H1 (cell line): ENCODE data around the gene CEP57L1. TPM values are rescaled to one million over a fixed set of nuclear protein-coding genes. Genes with fewer than 3 reads are reported as not detected.
A peak's percentile ranks its signal among the peaks of the same experiment; 100 is the strongest.

Experiments
- CTCF ChIA-PET: fragments of 300-600 bp; sonication (Branson Sonifier 250); formaldehyde crosslinking; loops from one replicate; lab custom pipeline; 2021; ENCODE audit not compliant: partially characterized antibody; lab: Charles Lee
- POLR2A ChIA-PET: fragments of 300-600 bp; sonication (Branson Sonifier 250); formaldehyde crosslinking; loops from one replicate; lab custom pipeline; 2021; ENCODE audit warnings: inconsistent platforms; ENCODE audit not compliant: partially characterized antibody; lab: Charles Lee
- DNase-seq, 2 experiments: peaks; one replicate each; pipeline versions ENCODE4 v3.0.0 to v3.0.0-alpha.2; 2010 to 2022; ENCODE audit warnings: low spot score in 2 of 2, low read depth in 1 of 2, mixed read lengths in 1 of 2
- FAIRE-seq: peaks from 2 replicates; lab custom pipeline; 2011; peaks lifted over from hg19 to GRCh38; lab: Jason Lieb, UNC
- H2AFZ ChIP-seq: 2 replicates; pipeline ENCODE4 v1.8.1; 2012; ENCODE audit warnings: low read length, inconsistent platforms
- H2AK5ac ChIP-seq: 2 replicates; pipeline ENCODE4 v1.6.1; 2013; ENCODE audit warnings: low read depth, low read length
- H2BK120ac ChIP-seq: replicated peaks from 2 replicates; pipeline ENCODE3; 2013; ENCODE audit warnings: low read depth, low read length, inconsistent platforms
- H2BK12ac ChIP-seq: 2 replicates; pipeline ENCODE4 v1.6.1; 2013; ENCODE audit warnings: low read depth, low read length
- H2BK15ac ChIP-seq: 2 replicates; pipeline ENCODE4 v1.6.1; 2013; ENCODE audit warnings: low read length
- H2BK20ac ChIP-seq: 2 replicates; pipeline ENCODE4 v1.6.1; 2013; ENCODE audit warnings: low read length
- H2BK5ac ChIP-seq: 2 replicates; pipeline ENCODE4 v1.6.1; 2013; ENCODE audit warnings: low read depth, low read length
- H3K14ac ChIP-seq: 2 replicates; pipeline ENCODE4 v1.6.1; 2013; ENCODE audit warnings: inconsistent platforms; ENCODE audit not compliant: insufficient read length
- H3K18ac ChIP-seq: 2 replicates; pipeline ENCODE4 v1.6.1; 2013; ENCODE audit warnings: low read length; ENCODE audit errors: extremely low read depth
- H3K23ac ChIP-seq: 2 replicates; pipeline ENCODE4 v1.6.1; 2013; ENCODE audit warnings: inconsistent platforms; ENCODE audit not compliant: insufficient read length
- H3K23me2 ChIP-seq: 2 replicates; pipeline ENCODE4 v1.6.1; 2013; ENCODE audit warnings: low read depth, low read length
- H3K27ac ChIP-seq: 2 replicates; pipeline ENCODE4 v1.6.1; 2011; ENCODE audit warnings: low read depth, low read length, inconsistent platforms
- H3K27me3 ChIP-seq, 4 experiments: replicated peaks in 1 of 4; 1 replicate in 1 of 4; 2 replicates in 3 of 4; pipeline versions ENCODE4 v1.6.1 to v1.8.1; 2011 to 2013; ENCODE audit warnings: low read length in 3 of 4, mild to moderate bottlenecking in 3 of 4, inconsistent platforms in 2 of 4, mixed read lengths in 2 of 4, moderate library complexity in 1 of 4; ENCODE audit not compliant: control insufficient read depth in 3 of 4, insufficient read depth in 3 of 4; ENCODE audit errors: extremely low read depth in 1 of 4
- H3K36me3 ChIP-seq, 4 experiments: 2 replicates each; pipeline versions ENCODE4 v1.6.1 to v1.8.1; 2011 to 2013; ENCODE audit warnings: mild to moderate bottlenecking in 4 of 4, low read length in 3 of 4, moderate library complexity in 2 of 4, control low read depth in 1 of 4, inconsistent platforms in 1 of 4; ENCODE audit not compliant: insufficient read depth in 4 of 4, control insufficient read depth in 2 of 4
- H3K4ac ChIP-seq: replicated peaks from 2 replicates; pipeline ENCODE3; 2013; ENCODE audit warnings: low read length, low read depth, mixed read lengths, inconsistent platforms; ENCODE audit not compliant: insufficient read length
- H3K4me1 ChIP-seq, 4 experiments: replicated peaks in 1 of 4; 1 replicate in 1 of 4; 2 replicates in 3 of 4; pipeline versions ENCODE4 v1.6.1 to v1.8.1; 2011 to 2013; ENCODE audit warnings: low read length in 3 of 4, inconsistent platforms in 2 of 4, mixed read lengths in 1 of 4; ENCODE audit not compliant: insufficient read depth in 4 of 4, control insufficient read depth in 3 of 4
- H3K4me2 ChIP-seq, 2 experiments: 2 replicates each; pipeline versions ENCODE4 v1.6.1 to v1.8.1; 2011 to 2013; ENCODE audit warnings: low read depth in 2 of 2, low read length in 2 of 2, control low read depth in 1 of 2, inconsistent platforms in 1 of 2, mild to moderate bottlenecking in 1 of 2; ENCODE audit not compliant: insufficient read depth in 1 of 2
- H3K4me3 ChIP-seq, 4 experiments: fragments of 200-600, 300-600 bp in 1 of 4; sonication (generic), shearing (Covaris generic), sonication (Bioruptor Twin) in 1 of 4; 2 replicates each; pipeline versions ENCODE4 v1.5.1 to v1.8.1; 2011 to 2016; ENCODE audit warnings: low read length in 4 of 4, low read depth in 3 of 4, control low read depth in 2 of 4, inconsistent platforms in 2 of 4, mild to moderate bottlenecking in 2 of 4, mixed read lengths in 1 of 4, moderate library complexity in 1 of 4; ENCODE audit not compliant: insufficient read depth in 2 of 4; ENCODE audit errors: extremely low read depth in 1 of 4
- H3K56ac ChIP-seq: replicated peaks from 2 replicates; pipeline ENCODE3; 2013; ENCODE audit warnings: low read depth, mild to moderate bottlenecking, mixed read lengths, low read length, inconsistent platforms; ENCODE audit not compliant: insufficient read length
- H3K79me1 ChIP-seq: 2 replicates; pipeline ENCODE4 v1.6.1; 2013; ENCODE audit warnings: low read depth, low read length, control low read depth
- H3K79me2 ChIP-seq, 2 experiments: 2 replicates each; pipeline versions ENCODE4 v1.6.1 to v1.8.1; 2012 to 2013; ENCODE audit warnings: low read length in 2 of 2, mild to moderate bottlenecking in 2 of 2, inconsistent platforms in 1 of 2; ENCODE audit not compliant: insufficient read depth in 2 of 2, control insufficient read depth in 1 of 2
- H3K9ac ChIP-seq, 4 experiments: replicated peaks in 1 of 4; 1 replicate in 1 of 4; 2 replicates in 3 of 4; pipeline versions ENCODE4 v1.6.1 to v1.8.1; 2011 to 2013; ENCODE audit warnings: low read depth in 3 of 4, low read length in 3 of 4, control low read depth in 2 of 4, mild to moderate bottlenecking in 2 of 4, moderate library complexity in 2 of 4, inconsistent platforms in 1 of 4; ENCODE audit errors: extremely low read depth in 1 of 4
- H3K9me3 ChIP-seq, 2 experiments: 2 replicates each; pipeline versions ENCODE4 v1.6.1 to v1.8.1; 2012 to 2013; ENCODE audit warnings: mild to moderate bottlenecking in 2 of 2, moderate library complexity in 2 of 2, control low read depth in 1 of 2, inconsistent platforms in 1 of 2, low read depth in 1 of 2, low read length in 1 of 2, mixed read lengths in 1 of 2; ENCODE audit not compliant: insufficient read depth in 2 of 2
- H4K20me1 ChIP-seq, 2 experiments: replicated peaks in 1 of 2; 2 replicates each; pipeline versions ENCODE3 to v1.8.1; 2011 to 2013; ENCODE audit warnings: inconsistent platforms in 2 of 2, low read length in 2 of 2, mild to moderate bottlenecking in 1 of 2; ENCODE audit not compliant: insufficient read depth in 2 of 2, control insufficient read depth in 1 of 2
- H4K5ac ChIP-seq: 2 replicates; pipeline ENCODE4 v1.6.1; 2013; ENCODE audit warnings: low read length, low read depth, mixed read lengths, inconsistent platforms; ENCODE audit not compliant: insufficient read length
- H4K8ac ChIP-seq: 2 replicates; pipeline ENCODE4 v1.8.0; 2013; ENCODE audit warnings: mild to moderate bottlenecking, moderate library complexity, low read length, inconsistent platforms; ENCODE audit not compliant: insufficient read depth; ENCODE audit errors: extremely low read depth
- H4K91ac ChIP-seq: replicated peaks from 2 replicates; pipeline ENCODE3; 2013; ENCODE audit warnings: low read length, mixed read lengths, inconsistent platforms; ENCODE audit not compliant: insufficient read length
- KDM1A ChIP-seq: fragments of 200-600, 300-600 bp; sonication (generic); IDR thresholded peaks from 2 replicates; pipeline ENCODE4 v1.7.1; 2016; ENCODE audit warnings: mild to moderate bottlenecking, low read length, borderline replicate concordance
- KDM4A ChIP-seq: IDR thresholded peaks from one replicate; pipeline ENCODE4 v1.7.1; 2012; ENCODE audit warnings: low read depth, mild to moderate bottlenecking, moderate library complexity, low read length, inconsistent platforms; ENCODE audit not compliant: severe bottlenecking
- SIRT6 ChIP-seq: IDR thresholded peaks from one replicate; pipeline ENCODE4 v1.7.1; 2012; ENCODE audit warnings: low read length, inconsistent platforms
- SIX5 ChIP-seq: IDR thresholded peaks from 2 replicates; pipeline ENCODE4 v1.6.1; 2011; ENCODE audit warnings: mild to moderate bottlenecking, low read depth, low read length
- TCF12 ChIP-seq: IDR thresholded peaks from 2 replicates; pipeline ENCODE4 v1.6.1; 2011; ENCODE audit warnings: low read depth, mild to moderate bottlenecking, low read length
- WGBS, 2 experiments: shearing (Covaris generic) in 1 of 2; methylation state at CpG; one replicate each; pipeline versions ENCODE4 v1.1.6 to v1.1.7; 2013 to 2015; ENCODE audit warnings: low lambda C conversion rate in 2 of 2, mixed read lengths in 2 of 2, inconsistent platforms in 1 of 2, low coverage in 1 of 2, missing lambda C conversion rate in 1 of 2; ENCODE audit not compliant: insufficient replicate concordance in 2 of 2, insufficient coverage in 1 of 2, insufficient read length in 1 of 2; ENCODE audit errors: extremely low coverage in 1 of 2, missing lambda C conversion rate in 1 of 2; 5-methylcytosine and 5-hydroxymethylcytosine counted together
- long read RNA-seq, 2 experiments: library from RNA in 1 of 2; library from capped mRNA in 1 of 2; stranded (forward); transcript quantifications; one replicate each; pipeline ENCODE4 v2.0.0, GENCODE V29; 2021; ENCODE audit warnings: inconsistent platforms in 1 of 2
- polyA minus RNA-seq, 3 experiments: library from RNA; depleted of rRNA, polyadenylated mRNA; stranded (reverse); fragments of >200 nt; gene quantifications; 1 replicate in 2 of 3; 2 replicates in 1 of 3; pipeline ENCODE4 v1.2.3, GENCODE V29; 2011
- polyA plus RNA-seq, 7 experiments: library from polyadenylated mRNA; depleted of rRNA in 3 of 7; stranded (reverse) in 5 of 7; unstranded in 2 of 7; fragments of >200 nt in 5 of 7; fragments of 200-250 nt in 2 of 7; gene quantifications; 1 replicate in 5 of 7; 2 replicates in 1 of 7; 4 replicates in 1 of 7; pipeline versions ENCODE4 v1.2.1 to v1.2.3, GENCODE V29; 2011 to 2013; ENCODE audit warnings: missing spikeins in 2 of 7, mixed read lengths in 2 of 7
- total RNA-seq: library from RNA; stranded (reverse); fragmentation: NEBNext Ultra II Directional; extraction: Animal tissue kit (Norgen Biotek cat#: 25700); gene quantifications from 2 replicates; pipeline ENCODE4 v1.2.1, GENCODE V29; 2021
- TF ChIP-seq, protein P1 (sequence below), 3 experiments: IDR thresholded peaks; 1 replicate in 2 of 3; 2 replicates in 1 of 3; pipeline versions ENCODE4 v1.5.1 to v1.6.1; 2011; ENCODE audit warnings: low read length in 3 of 3, mild to moderate bottlenecking in 3 of 3, inconsistent platforms in 2 of 3, low read depth in 1 of 3, moderate library complexity in 1 of 3; ENCODE audit not compliant: insufficient read depth in 1 of 3; ENCODE audit errors: control extremely low read depth in 1 of 3

The CEP57L1 gene
- total RNA-seq (11.5 and 14.3 TPM in 2 replicates), polyA plus RNA-seq (2011; rRNA removed) (3.6 and 3.7 TPM in 2 replicates), polyA minus RNA-seq (2011; rRNA and poly(A)+ RNA removed) (7.2 and 12.9 TPM in 2 replicates)
- 6.4 TPM for polyA plus RNA-seq (2011; cell fraction: cytosol; rRNA removed)
- 7.3 TPM for polyA plus RNA-seq (2011; cell fraction: nucleus; rRNA removed)
- polyA plus RNA-seq (2012, experiment 1 of 2), result 5.6 to 9.2 TPM (median 6.5 TPM) in 4 replicates
- 0.50 TPM for polyA plus RNA-seq (2012, experiment 2 of 2)
- 10.5 TPM for polyA plus RNA-seq (2013, experiment 1 of 2)
- polyA plus RNA-seq (2013, experiment 2 of 2), result 10.4 TPM
- polyA minus RNA-seq (2011; cell fraction: cytosol; rRNA and poly(A)+ RNA removed), result 8.4 TPM
- 20.9 TPM for polyA minus RNA-seq (2011; cell fraction: nucleus; rRNA and poly(A)+ RNA removed)
- long read RNA-seq, experiment 1, partial matches to known transcripts, result 4 of 8 reads
- long read RNA-seq, experiment 1, other reads (novel, unspliced or antisense), result 4 of 8 reads
- long read RNA-seq, experiment 2, partial matches to known transcripts, result 7 of 19 reads
- long read RNA-seq, experiment 2, other reads (novel, unspliced or antisense), result 12 of 19 reads

DNA sequence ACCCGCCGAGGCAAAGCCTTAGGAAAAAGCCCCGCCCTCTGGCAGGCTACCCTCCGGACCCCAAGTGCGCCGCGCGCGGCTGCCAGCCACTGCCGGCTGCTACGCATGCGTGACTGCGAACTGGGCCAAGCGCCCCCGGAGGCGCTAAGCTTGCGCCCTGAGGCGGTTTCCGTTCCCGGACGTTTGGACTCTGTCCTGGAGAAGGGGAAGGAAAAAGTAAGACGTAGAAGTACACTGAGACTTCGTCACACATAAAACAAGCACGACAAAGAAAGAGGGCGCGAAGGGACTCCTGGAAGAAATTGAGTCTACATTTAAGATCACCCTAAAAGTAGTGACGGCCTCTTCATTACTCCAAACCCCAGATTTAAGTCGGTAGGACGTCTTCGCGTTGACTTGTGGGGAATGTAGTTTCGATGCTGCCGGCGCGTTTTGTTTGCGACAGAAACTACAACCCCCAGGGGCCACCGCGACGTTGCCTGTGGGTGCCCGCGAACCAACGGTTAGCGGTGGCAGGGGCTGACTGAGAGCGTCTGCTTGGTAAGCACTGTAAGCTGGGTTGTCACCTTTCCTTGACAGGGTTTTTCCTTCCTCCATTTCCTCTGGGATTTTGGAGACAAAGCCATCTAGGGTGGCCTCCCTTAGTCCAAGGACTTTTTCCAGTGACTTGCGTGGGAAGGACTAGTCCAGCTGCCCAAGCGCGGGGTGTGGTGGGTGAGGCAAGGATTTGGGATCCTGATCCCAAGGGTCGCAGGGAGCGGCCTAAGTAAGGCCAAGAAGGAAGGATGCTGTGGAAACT, at the start of gene CEP57L1:
Gene CEP57L1 (plus strand): TSS at position 472 of the 799 bp plus-strand sequence. CDS start 49,715 bp downstream, outside the sequence.
- peak within 1 kb of the TSS; percentile 100 for H2AFZ ChIP-seq
- CTCF ChIA-PET, result interaction anchor here (1.1 to 1.6 kb wide), 2 partner anchors 22 to 93 kb away, joined by 3 to 6 read pairs; no protein-coding TSS in a partner anchor
- no peak within 1 kb of the TSS for H2BK120ac ChIP-seq
- H3K23ac ChIP-seq, result no peak within 1 kb of the TSS
- H3K79me2 ChIP-seq, result peaks cover 0 to 6% of the 10 kb centered on the region in 2 experiments; a peak in 2 of 4 replicates
- no peak within 1 kb of the TSS for H3K14ac ChIP-seq
- no peaks in the 10 kb centered on the region for H3K36me3 ChIP-seq
- H3K4me1 ChIP-seq, result no peaks in the 10 kb centered on the region
- H3K9me3 ChIP-seq, result no peaks in the 10 kb centered on the region
- FAIRE-seq (peak; percentile 82), DNase-seq (peak; percentile 94 to 98)
- peaks cover 0 to 2% of the 10 kb centered on the region in 2 experiments for H4K20me1 ChIP-seq
- H2BK5ac ChIP-seq, result peak within 1 kb of the TSS; percentile 94; the same call in 1 of the 2 replicates
- H4K8ac ChIP-seq, result peak within 1 kb of the TSS; percentile 88
- H3K79me1 ChIP-seq, result no peaks in the 10 kb centered on the region
- peak within 1 kb of the TSS; percentile 70 to 84 (median 76) for H3K9ac ChIP-seq
- peak within 1 kb of the TSS; percentile 68 for H4K91ac ChIP-seq
- H2BK12ac ChIP-seq, result no peak within 1 kb of the TSS; the same call in 1 of the 2 replicates
- H4K5ac ChIP-seq, result peak within 1 kb of the TSS; percentile 90
- WGBS, 2 experiments, result 1% methylated on average over 47 of the region's 49 CpGs; no CpG with 5 or more reads in 1 of the 2 experiments
- H3K27me3 ChIP-seq, result no peaks in the 10 kb centered on the region
- H2AK5ac ChIP-seq, result no peak within 1 kb of the TSS
- H3K4me2 ChIP-seq, result peak within 1 kb of the TSS; percentile 85 to 96
- POLR2A ChIA-PET, result interaction anchor here (0.9 to 2.2 kb wide), 5 partner anchors 83 to 1780 kb away, joined by 3 to 10 read pairs (median 4); partner anchors contain the start of gene CD164
- H2BK20ac ChIP-seq, result no peak within 1 kb of the TSS
- peaks cover 10% of the 10 kb centered on the region for H3K23me2 ChIP-seq
- peak within 1 kb of the TSS; percentile 78 to 95 (median 94) for H3K4me3 ChIP-seq
- H3K4ac ChIP-seq, result peak within 1 kb of the TSS; percentile 85
- no peak within 1 kb of the TSS for H2BK15ac ChIP-seq
- H3K56ac ChIP-seq, result peak within 1 kb of the TSS; percentile 92
- H3K18ac ChIP-seq, result peak within 1 kb of the TSS; percentile 96
- peak within 1 kb of the TSS; percentile 88 for H3K27ac ChIP-seq
- TF ChIP-seq, protein P1, sequence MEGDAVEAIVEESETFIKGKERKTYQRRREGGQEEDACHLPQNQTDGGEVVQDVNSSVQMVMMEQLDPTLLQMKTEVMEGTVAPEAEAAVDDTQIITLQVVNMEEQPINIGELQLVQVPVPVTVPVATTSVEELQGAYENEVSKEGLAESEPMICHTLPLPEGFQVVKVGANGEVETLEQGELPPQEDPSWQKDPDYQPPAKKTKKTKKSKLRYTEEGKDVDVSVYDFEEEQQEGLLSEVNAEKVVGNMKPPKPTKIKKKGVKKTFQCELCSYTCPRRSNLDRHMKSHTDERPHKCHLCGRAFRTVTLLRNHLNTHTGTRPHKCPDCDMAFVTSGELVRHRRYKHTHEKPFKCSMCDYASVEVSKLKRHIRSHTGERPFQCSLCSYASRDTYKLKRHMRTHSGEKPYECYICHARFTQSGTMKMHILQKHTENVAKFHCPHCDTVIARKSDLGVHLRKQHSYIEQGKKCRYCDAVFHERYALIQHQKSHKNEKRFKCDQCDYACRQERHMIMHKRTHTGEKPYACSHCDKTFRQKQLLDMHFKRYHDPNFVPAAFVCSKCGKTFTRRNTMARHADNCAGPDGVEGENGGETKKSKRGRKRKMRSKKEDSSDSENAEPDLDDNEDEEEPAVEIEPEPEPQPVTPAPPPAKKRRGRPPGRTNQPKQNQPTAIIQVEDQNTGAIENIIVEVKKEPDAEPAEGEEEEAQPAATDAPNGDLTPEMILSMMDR (IDR thresholded peaks at IDR 0.05; ENCODE audit: control extremely low read depth in 1 of 3, insufficient read depth in 1 of 3, low read depth in 1 of 3, low read length in 3 of 3), result peak in 2 of 3 experiments; percentile 2 to 9; a peak in 2 of 4 replicates
- peak; percentile 90 for TF ChIP-seq SIX5
- no peak for TF ChIP-seq TCF12
- TF ChIP-seq SIRT6, result no peak
- no peak for TF ChIP-seq KDM1A
- TF ChIP-seq KDM4A, result no peak
